H1 (cell line): Measurements from ENCODE around the gene MROH2B. TPM values are rescaled to one million over a fixed set of nuclear protein-coding genes. Genes with fewer than 3 reads are reported as not detected.

ENCODE experiments used
- CTCF ChIA-PET: fragments of 300-600 bp; sonication (Branson Sonifier 250); formaldehyde crosslinking; loops from one replicate; lab custom pipeline; 2021; ENCODE audit not compliant: partially characterized antibody; lab: Charles Lee
- POLR2A ChIA-PET: fragments of 300-600 bp; sonication (Branson Sonifier 250); formaldehyde crosslinking; loops from one replicate; lab custom pipeline; 2021; ENCODE audit warnings: inconsistent platforms; ENCODE audit not compliant: partially characterized antibody; lab: Charles Lee
- DNase-seq, 2 experiments: peaks; one replicate each; pipeline versions ENCODE4 v3.0.0 to v3.0.0-alpha.2; 2010 to 2022; ENCODE audit warnings: low spot score in 2 of 2, low read depth in 1 of 2, mixed read lengths in 1 of 2
- FAIRE-seq: peaks from 2 replicates; lab custom pipeline; 2011; peaks lifted over from hg19 to GRCh38; lab: Jason Lieb, UNC
- H2AFZ ChIP-seq: 2 replicates; pipeline ENCODE4 v1.8.1; 2012; ENCODE audit warnings: low read length, inconsistent platforms
- H2AK5ac ChIP-seq: 2 replicates; pipeline ENCODE4 v1.6.1; 2013; ENCODE audit warnings: low read depth, low read length
- H2BK120ac ChIP-seq: replicated peaks from 2 replicates; pipeline ENCODE3; 2013; ENCODE audit warnings: low read depth, low read length, inconsistent platforms
- H2BK12ac ChIP-seq: 2 replicates; pipeline ENCODE4 v1.6.1; 2013; ENCODE audit warnings: low read depth, low read length
- H2BK15ac ChIP-seq: 2 replicates; pipeline ENCODE4 v1.6.1; 2013; ENCODE audit warnings: low read length
- H2BK20ac ChIP-seq: 2 replicates; pipeline ENCODE4 v1.6.1; 2013; ENCODE audit warnings: low read length
- H2BK5ac ChIP-seq: 2 replicates; pipeline ENCODE4 v1.6.1; 2013; ENCODE audit warnings: low read depth, low read length
- H3K14ac ChIP-seq: 2 replicates; pipeline ENCODE4 v1.6.1; 2013; ENCODE audit warnings: inconsistent platforms; ENCODE audit not compliant: insufficient read length
- H3K18ac ChIP-seq: 2 replicates; pipeline ENCODE4 v1.6.1; 2013; ENCODE audit warnings: low read length; ENCODE audit errors: extremely low read depth
- H3K23ac ChIP-seq: 2 replicates; pipeline ENCODE4 v1.6.1; 2013; ENCODE audit warnings: inconsistent platforms; ENCODE audit not compliant: insufficient read length
- H3K23me2 ChIP-seq: 2 replicates; pipeline ENCODE4 v1.6.1; 2013; ENCODE audit warnings: low read depth, low read length
- H3K27ac ChIP-seq: 2 replicates; pipeline ENCODE4 v1.6.1; 2011; ENCODE audit warnings: low read depth, low read length, inconsistent platforms
- H3K27me3 ChIP-seq, 4 experiments: replicated peaks in 1 of 4; 1 replicate in 1 of 4; 2 replicates in 3 of 4; pipeline versions ENCODE4 v1.6.1 to v1.8.1; 2011 to 2013; ENCODE audit warnings: low read length in 3 of 4, mild to moderate bottlenecking in 3 of 4, inconsistent platforms in 2 of 4, mixed read lengths in 2 of 4, moderate library complexity in 1 of 4; ENCODE audit not compliant: control insufficient read depth in 3 of 4, insufficient read depth in 3 of 4; ENCODE audit errors: extremely low read depth in 1 of 4
- H3K36me3 ChIP-seq, 4 experiments: 2 replicates each; pipeline versions ENCODE4 v1.6.1 to v1.8.1; 2011 to 2013; ENCODE audit warnings: mild to moderate bottlenecking in 4 of 4, low read length in 3 of 4, moderate library complexity in 2 of 4, control low read depth in 1 of 4, inconsistent platforms in 1 of 4; ENCODE audit not compliant: insufficient read depth in 4 of 4, control insufficient read depth in 2 of 4
- H3K4ac ChIP-seq: replicated peaks from 2 replicates; pipeline ENCODE3; 2013; ENCODE audit warnings: low read length, low read depth, mixed read lengths, inconsistent platforms; ENCODE audit not compliant: insufficient read length
- H3K4me1 ChIP-seq, 4 experiments: replicated peaks in 1 of 4; 1 replicate in 1 of 4; 2 replicates in 3 of 4; pipeline versions ENCODE4 v1.6.1 to v1.8.1; 2011 to 2013; ENCODE audit warnings: low read length in 3 of 4, inconsistent platforms in 2 of 4, mixed read lengths in 1 of 4; ENCODE audit not compliant: insufficient read depth in 4 of 4, control insufficient read depth in 3 of 4
- H3K4me2 ChIP-seq, 2 experiments: 2 replicates each; pipeline versions ENCODE4 v1.6.1 to v1.8.1; 2011 to 2013; ENCODE audit warnings: low read depth in 2 of 2, low read length in 2 of 2, control low read depth in 1 of 2, inconsistent platforms in 1 of 2, mild to moderate bottlenecking in 1 of 2; ENCODE audit not compliant: insufficient read depth in 1 of 2
- H3K4me3 ChIP-seq, 4 experiments: fragments of 200-600, 300-600 bp in 1 of 4; sonication (generic), shearing (Covaris generic), sonication (Bioruptor Twin) in 1 of 4; 2 replicates each; pipeline versions ENCODE4 v1.5.1 to v1.8.1; 2011 to 2016; ENCODE audit warnings: low read length in 4 of 4, low read depth in 3 of 4, control low read depth in 2 of 4, inconsistent platforms in 2 of 4, mild to moderate bottlenecking in 2 of 4, mixed read lengths in 1 of 4, moderate library complexity in 1 of 4; ENCODE audit not compliant: insufficient read depth in 2 of 4; ENCODE audit errors: extremely low read depth in 1 of 4
- H3K56ac ChIP-seq: replicated peaks from 2 replicates; pipeline ENCODE3; 2013; ENCODE audit warnings: low read depth, mild to moderate bottlenecking, mixed read lengths, low read length, inconsistent platforms; ENCODE audit not compliant: insufficient read length
- H3K79me1 ChIP-seq: 2 replicates; pipeline ENCODE4 v1.6.1; 2013; ENCODE audit warnings: low read depth, low read length, control low read depth
- H3K79me2 ChIP-seq, 2 experiments: 2 replicates each; pipeline versions ENCODE4 v1.6.1 to v1.8.1; 2012 to 2013; ENCODE audit warnings: low read length in 2 of 2, mild to moderate bottlenecking in 2 of 2, inconsistent platforms in 1 of 2; ENCODE audit not compliant: insufficient read depth in 2 of 2, control insufficient read depth in 1 of 2
- H3K9ac ChIP-seq, 4 experiments: replicated peaks in 1 of 4; 1 replicate in 1 of 4; 2 replicates in 3 of 4; pipeline versions ENCODE4 v1.6.1 to v1.8.1; 2011 to 2013; ENCODE audit warnings: low read depth in 3 of 4, low read length in 3 of 4, control low read depth in 2 of 4, mild to moderate bottlenecking in 2 of 4, moderate library complexity in 2 of 4, inconsistent platforms in 1 of 4; ENCODE audit errors: extremely low read depth in 1 of 4
- H3K9me3 ChIP-seq, 2 experiments: 2 replicates each; pipeline versions ENCODE4 v1.6.1 to v1.8.1; 2012 to 2013; ENCODE audit warnings: mild to moderate bottlenecking in 2 of 2, moderate library complexity in 2 of 2, control low read depth in 1 of 2, inconsistent platforms in 1 of 2, low read depth in 1 of 2, low read length in 1 of 2, mixed read lengths in 1 of 2; ENCODE audit not compliant: insufficient read depth in 2 of 2
- H4K20me1 ChIP-seq, 2 experiments: replicated peaks in 1 of 2; 2 replicates each; pipeline versions ENCODE3 to v1.8.1; 2011 to 2013; ENCODE audit warnings: inconsistent platforms in 2 of 2, low read length in 2 of 2, mild to moderate bottlenecking in 1 of 2; ENCODE audit not compliant: insufficient read depth in 2 of 2, control insufficient read depth in 1 of 2
- H4K5ac ChIP-seq: 2 replicates; pipeline ENCODE4 v1.6.1; 2013; ENCODE audit warnings: low read length, low read depth, mixed read lengths, inconsistent platforms; ENCODE audit not compliant: insufficient read length
- H4K8ac ChIP-seq: 2 replicates; pipeline ENCODE4 v1.8.0; 2013; ENCODE audit warnings: mild to moderate bottlenecking, moderate library complexity, low read length, inconsistent platforms; ENCODE audit not compliant: insufficient read depth; ENCODE audit errors: extremely low read depth
- H4K91ac ChIP-seq: replicated peaks from 2 replicates; pipeline ENCODE3; 2013; ENCODE audit warnings: low read length, mixed read lengths, inconsistent platforms; ENCODE audit not compliant: insufficient read length
- BACH1 ChIP-seq: IDR thresholded peaks from 2 replicates; pipeline ENCODE4 v1.6.1; 2012; ENCODE audit warnings: low read length, improper control_type of control experiment
- BCL11A ChIP-seq, 2 experiments: IDR thresholded peaks; one replicate each; pipeline ENCODE4 v1.6.1; 2011; ENCODE audit warnings: low read depth in 2 of 2, low read length in 2 of 2, mild to moderate bottlenecking in 2 of 2
- KDM5A ChIP-seq: fragments of 200-600 bp; IDR thresholded peaks from 2 replicates; pipeline ENCODE4 v1.7.1; 2012; ENCODE audit warnings: mild to moderate bottlenecking, low read length, inconsistent platforms, mixed read lengths
- SP4 ChIP-seq: IDR thresholded peaks from 2 replicates; pipeline ENCODE4 v1.6.1; 2012; ENCODE audit warnings: low read length, inconsistent platforms
- ZNF274 ChIP-seq: IDR thresholded peaks from 2 replicates; pipeline ENCODE4 v1.7.0; 2012; ENCODE audit warnings: low read length, borderline replicate concordance; ENCODE audit errors: extremely low read depth
- polyA plus RNA-seq, 7 experiments: library from polyadenylated mRNA; depleted of rRNA in 3 of 7; stranded (reverse) in 5 of 7; unstranded in 2 of 7; fragments of >200 nt in 5 of 7; fragments of 200-250 nt in 2 of 7; gene quantifications; 1 replicate in 5 of 7; 2 replicates in 1 of 7; 4 replicates in 1 of 7; pipeline versions ENCODE4 v1.2.1 to v1.2.3, GENCODE V29; 2011 to 2013; ENCODE audit warnings: missing spikeins in 2 of 7, mixed read lengths in 2 of 7
- total RNA-seq: library from RNA; stranded (reverse); fragmentation: NEBNext Ultra II Directional; extraction: Animal tissue kit (Norgen Biotek cat#: 25700); gene quantifications from 2 replicates; pipeline ENCODE4 v1.2.1, GENCODE V29; 2021

Gene MROH2B
- total and polyA plus RNA-seq, 2 of the 8 experiments (the other 6 are each of a cell fraction or from before 2014, with no cell fraction given) = not detected

- FAIRE-seq (no peak), DNase-seq (no peak)
- TF ChIP-seq BCL11A (IDR thresholded peaks at IDR 0.05; ENCODE audit: low read depth in 2 of 2, low read length in 2 of 2) (no peak), ZNF274 (no peak), SP4 (no peak), KDM5A (no peak), BACH1 (no peak)
Observed at GRCh38 chr5:41109186-41109585, 38.0 kb upstream of the MROH2B start.

More at GRCh38 chr5:41109186-41109585, 38.0 kb upstream of the MROH2B start:
- Histone ChIP-seq H2BK20ac (no peak overlapping the region), H3K23ac (no peak overlapping the region), H2BK120ac (no peak overlapping the region), H3K9ac (no peak overlapping the region), H2BK5ac (no peak overlapping the region), H3K14ac (no peak overlapping the region), H3K36me3 (0 out of 8 replicates have a peak, but pooled peaks cover 0 to 2% (median 0%) of the 10 kb centered on the region in 4 experiments), H3K27me3 (no peaks in the 10 kb centered on the region), H2AFZ (no peak overlapping the region), H4K8ac (no peak overlapping the region), H3K79me2 (no peaks in the 10 kb centered on the region), H4K5ac (no peak overlapping the region), H2BK15ac (no peak overlapping the region), H3K4ac (no peak overlapping the region), H3K4me1 (no peaks in the 10 kb centered on the region), H4K20me1 (no peaks in the 10 kb centered on the region), H3K56ac (no peak overlapping the region), H4K91ac (no peak overlapping the region), H3K79me1 (no peaks in the 10 kb centered on the region), H3K27ac (no peak overlapping the region), H3K4me2 (no peak overlapping the region), H3K23me2 (no peaks in the 10 kb centered on the region), H2AK5ac (no peak overlapping the region), H3K18ac (no peak overlapping the region), H2BK12ac (no peak overlapping the region), H3K4me3 (no peak overlapping the region), H3K9me3 (no peaks in the 10 kb centered on the region)
- POLR2A ChIA-PET = no interaction called here
- CTCF ChIA-PET = no interaction called here
